K562 (cell line): ENCODE results near the gene ATG7. TPM values are rescaled to one million over a fixed set of nuclear protein-coding genes. Genes with fewer than 3 reads are reported as not detected.

Experiments
- ATAC-seq: fragments of 200-7000 bp; cut with Tn5 transposase; 3 replicates; pipeline ENCODE4 v1.9.1; 2020; ENCODE audit warnings: moderate library complexity
- BruUV-seq: library from RNA; stranded (reverse); fragments of 400-500 nt; replicated peaks from 2 replicates; lab custom pipeline; 2021; lab: Mats Ljungman, UMichigan
- CTCF ChIA-PET: fragments of 300-600 bp; formaldehyde crosslinking; extraction: SDS; loops from one replicate; lab custom pipeline; 2021; ENCODE audit warnings: low intra/inter-chr PET ratio; lab: Yijun Ruan, JAX
- POLR2A ChIA-PET: fragments of 300-600, 350-650 bp; sonication (Branson Sonifier 250); formaldehyde crosslinking; extraction: SDS; loops from one replicate; lab custom pipeline; 2021; ENCODE audit warnings: antibody characterized with exemption, inconsistent platforms; lab: Yijun Ruan, JAX
- DNase-seq, 4 experiments: peaks; one replicate each; pipeline versions ENCODE4 v3.0.0 to v3.0.0-alpha.2; 2011 to 2018; ENCODE audit warnings: low spot score in 3 of 4, mixed read lengths in 3 of 4; ENCODE audit errors: extremely low read depth in 1 of 4
- FAIRE-seq: peaks from 2 replicates; lab custom pipeline; 2011; peaks lifted over from hg19 to GRCh38; lab: Jason Lieb, UNC
- H2AFZ ChIP-seq: 2 replicates; pipeline ENCODE4 v1.6.0; 2011; ENCODE audit warnings: low read depth, low read length, control low read depth, inconsistent platforms
- H3K27ac ChIP-seq: fragments of 200-600 bp; 3 replicates; pipeline ENCODE4 v1.8.0; 2011; ENCODE audit warnings: low read depth, mild to moderate bottlenecking, control low read depth, inconsistent platforms, low read length, moderate library complexity, mixed read lengths; ENCODE audit errors: extremely low read depth
- H3K27me3 ChIP-seq, 2 experiments: fragments of 300-600 bp in 1 of 2; 2 replicates in 1 of 2; 3 replicates in 1 of 2; pipeline versions ENCODE4 v1.6.0 to v1.8.0; 2011; ENCODE audit warnings: inconsistent platforms in 2 of 2, low read length in 2 of 2, mild to moderate bottlenecking in 1 of 2, mixed read lengths in 1 of 2, moderate library complexity in 1 of 2; ENCODE audit not compliant: control insufficient read depth in 2 of 2, insufficient read depth in 2 of 2
- H3K36me3 ChIP-seq: fragments of 300-600 bp; 3 replicates; pipeline ENCODE4 v1.8.0; 2011; ENCODE audit warnings: mild to moderate bottlenecking, low read length, inconsistent platforms; ENCODE audit not compliant: control insufficient read depth, insufficient read depth
- H3K4me1 ChIP-seq, 2 experiments: fragments of 200-600 bp in 1 of 2; replicated peaks in 1 of 2; 2 replicates in 1 of 2; 3 replicates in 1 of 2; pipeline versions ENCODE4 v1.5.1 to v1.8.0; 2011; ENCODE audit warnings: inconsistent platforms in 2 of 2, low read length in 2 of 2, mild to moderate bottlenecking in 1 of 2, mixed read lengths in 1 of 2, moderate library complexity in 1 of 2; ENCODE audit not compliant: control insufficient read depth in 2 of 2, insufficient read depth in 2 of 2
- H3K4me2 ChIP-seq: 2 replicates; pipeline ENCODE4 v1.6.1; 2011; ENCODE audit warnings: low read length, control low read depth, inconsistent platforms, mixed read lengths; ENCODE audit not compliant: insufficient read depth
- H3K4me3 ChIP-seq: fragments of 200-600 bp; sonication (generic), shearing (Covaris generic); 2 replicates; pipeline ENCODE4 v1.5.1; 2016; ENCODE audit warnings: control low read depth, inconsistent platforms
- H3K79me2 ChIP-seq: fragments of 200-600 bp; 3 replicates; pipeline ENCODE4 v1.8.0; 2011; ENCODE audit warnings: low read length, inconsistent platforms; ENCODE audit not compliant: control insufficient read depth, insufficient read depth
- H3K9ac ChIP-seq, 2 experiments: 2 replicates each; pipeline versions ENCODE4 v1.6.0 to v1.6.1; 2011; ENCODE audit warnings: low read depth in 2 of 2, low read length in 2 of 2, control low read depth in 1 of 2, inconsistent platforms in 1 of 2, mild to moderate bottlenecking in 1 of 2, mixed read lengths in 1 of 2; ENCODE audit not compliant: insufficient read depth in 1 of 2
- H3K9me1 ChIP-seq: one replicate; pipeline ENCODE4 v1.6.0; 2011; ENCODE audit warnings: inconsistent platforms, mild to moderate bottlenecking, low read length, moderate library complexity; ENCODE audit not compliant: control insufficient read depth, insufficient read depth
- H3K9me3 ChIP-seq: replicated peaks from 2 replicates; pipeline ENCODE4 v1.5.1; 2011; ENCODE audit warnings: low read depth, low read length, inconsistent platforms; ENCODE audit not compliant: control insufficient read depth, insufficient read depth
- H4K20me1 ChIP-seq: replicated peaks from 2 replicates; pipeline ENCODE4 v1.6.1; 2011; ENCODE audit warnings: low read length, inconsistent platforms, mixed read lengths; ENCODE audit not compliant: control insufficient read depth, insufficient read depth
- CHD1 ChIP-seq: fragments of 200-600 bp; sonication (generic); IDR thresholded peaks from one replicate; pipeline ENCODE4 v1.6.1; 2012; ENCODE audit warnings: mild to moderate bottlenecking, moderate library complexity, low read length, inconsistent platforms
- EP300 ChIP-seq: IDR thresholded peaks from 2 replicates; pipeline ENCODE4 v1.6.1; 2012; ENCODE audit warnings: low read length, improper control_type of control experiment
- KHSRP ChIP-seq: fragments of 450-650 bp; IDR thresholded peaks from 2 replicates; pipeline ENCODE4 v1.6.1; 2017
- SAP30 ChIP-seq: fragments of 200-600 bp; sonication (generic); IDR thresholded peaks from 2 replicates; pipeline ENCODE4 v1.6.1; 2012; ENCODE audit warnings: borderline replicate concordance, low read depth, mild to moderate bottlenecking, moderate library complexity, low read length, control low read depth, inconsistent platforms; ENCODE audit not compliant: insufficient read depth, poor library complexity, severe bottlenecking
- TCF7L2 ChIP-seq: fragments of 150-350 bp; IDR thresholded peaks from 2 replicates; pipeline ENCODE4 v1.6.1; 2016; ENCODE audit warnings: low read depth, mild to moderate bottlenecking, low read length, moderate library complexity
- ZNF76 ChIP-seq: fragments of 250-450 bp; sonication (Bioruptor Pico); IDR thresholded peaks from 2 replicates; pipeline ENCODE4 v1.4.0; 2020; ENCODE audit warnings: mild to moderate bottlenecking, moderate library complexity, borderline replicate concordance
- WGBS: fragments of 100-300 bp; shearing (Covaris generic); methylation state at CpG from one replicate; pipeline ENCODE4 v1.1.6; 2016; ENCODE audit warnings: low coverage, mixed read lengths; ENCODE audit not compliant: insufficient coverage; ENCODE audit errors: missing lambda C conversion rate; 5-methylcytosine and 5-hydroxymethylcytosine counted together
- in situ Hi-C: fragments of 300-500 bp; cut with MboI; formaldehyde crosslinking; loops from 4 replicates; pipeline ENCODE4 v1.15.0; 2018; ENCODE audit warnings: inconsistent platforms, mixed read lengths
- intact Hi-C: fragments of 100-400 bp; cut with micrococcal nuclease; formaldehyde crosslinking; loops from 2 replicates; pipeline ENCODE4 v1.14.2; 2022
- polyA plus RNA-seq, 8 experiments: library from polyadenylated mRNA; depleted of rRNA in 4 of 8; stranded (reverse) in 5 of 8; unstranded in 3 of 8; fragments of >200 nt; fragmentation: Nextera tagmentation in 2 of 8; fragmentation: Illumina TruSeq in 1 of 8; extraction: Ambion mirVana in 2 of 8; extraction: Trizol in 1 of 8; gene quantifications; 2 replicates each; pipeline versions ENCODE4 v1.2.1 to v1.2.3, GENCODE V29; 2011 to 2014; ENCODE audit warnings: inconsistent platforms in 1 of 8, missing spikeins in 1 of 8
- total RNA-seq, 7 experiments: library from RNA; depleted of rRNA in 6 of 7; stranded (reverse); fragments of >200 nt in 6 of 7; fragmentation: Illumina TruSeq in 2 of 7; extraction: Trizol in 2 of 7; gene quantifications; 2 replicates each; pipeline versions ENCODE4 v1.2.1 to v1.2.3, GENCODE V29; 2011 to 2021; ENCODE audit warnings: low replicate concordance in 1 of 7
- TF ChIP-seq, protein P1 (sequence below): fragments of 450-650 bp; IDR thresholded peaks from 2 replicates; pipeline ENCODE4 v1.6.1; 2016; ENCODE audit warnings: missing biosample characterization, missing genetic modification characterization

Gene ATG7
- total and polyA plus RNA-seq, 9 of the 15 experiments (the other 6 are each of a cell fraction or from before 2014, with no cell fraction given) = 18.3 to 45.3 (median 33.6) TPM

DNA sequence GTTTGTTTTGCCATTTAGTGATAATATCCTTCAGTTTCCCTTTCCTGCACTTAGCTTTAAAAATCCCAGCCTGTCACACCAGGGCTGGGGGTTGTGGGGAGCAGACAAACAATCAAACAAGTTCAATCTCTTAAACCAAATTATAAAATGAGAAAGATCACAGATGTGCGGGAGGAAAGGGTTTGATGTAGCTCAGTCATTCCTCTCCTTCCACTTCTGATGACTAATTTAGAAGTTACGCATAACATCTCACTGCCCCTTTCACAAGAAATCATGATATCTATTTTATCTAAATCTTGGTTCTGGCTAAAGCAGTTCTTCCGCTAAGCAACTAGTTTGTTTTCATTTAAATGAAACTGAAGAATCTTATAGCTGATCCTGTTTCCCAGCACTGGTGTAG lies 34.1 kb upstream of the ATG7 start:
- H3K4me2 ChIP-seq = no peak overlapping the region
- ChIA-PET POLR2A (no interaction called here), CTCF (interaction anchor here (2.8 kb wide), 1 partner anchor 97 kb away, joined by 29 read pairs; no protein-coding TSS in a partner anchor)
- no peaks in the 10 kb centered on the region for H4K20me1 ChIP-seq
- no peak overlapping the region for H3K4me3 ChIP-seq
- in situ Hi-C loops (loop anchor here (5.0 kb wide), 1 partner anchor 414 kb away; no protein-coding TSS in a partner anchor), intact Hi-C loops (no loop called here)
- H3K9ac ChIP-seq = no peak overlapping the region
- ATAC-seq (no peak), DNase-seq (no peak), FAIRE-seq (no peak)
- no peak for TF ChIP-seq ZNF76
- TF ChIP-seq EP300 = no peak
- no peak for TF ChIP-seq CHD1
- TF ChIP-seq SAP30 = no peak
- TF ChIP-seq KHSRP = no peak
- TF ChIP-seq TCF7L2 = no peak
- TF ChIP-seq, protein P1, sequence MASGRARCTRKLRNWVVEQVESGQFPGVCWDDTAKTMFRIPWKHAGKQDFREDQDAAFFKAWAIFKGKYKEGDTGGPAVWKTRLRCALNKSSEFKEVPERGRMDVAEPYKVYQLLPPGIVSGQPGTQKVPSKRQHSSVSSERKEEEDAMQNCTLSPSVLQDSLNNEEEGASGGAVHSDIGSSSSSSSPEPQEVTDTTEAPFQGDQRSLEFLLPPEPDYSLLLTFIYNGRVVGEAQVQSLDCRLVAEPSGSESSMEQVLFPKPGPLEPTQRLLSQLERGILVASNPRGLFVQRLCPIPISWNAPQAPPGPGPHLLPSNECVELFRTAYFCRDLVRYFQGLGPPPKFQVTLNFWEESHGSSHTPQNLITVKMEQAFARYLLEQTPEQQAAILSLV = no peak
- H3K9me3 ChIP-seq = no peaks in the 10 kb centered on the region
- no peak overlapping the region for H2AFZ ChIP-seq
- H3K4me1 ChIP-seq = no peaks in the 10 kb centered on the region
- WGBS = 6% methylated on average over 3 of the region's 3 CpGs
- H3K27me3 ChIP-seq = peaks cover 9 to 13% of the 10 kb centered on the region in 2 experiments
- no TSS peak for BruUV-seq
- H3K79me2 ChIP-seq = no peaks in the 10 kb centered on the region
- H3K36me3 ChIP-seq = no peaks in the 10 kb centered on the region
- no peaks in the 10 kb centered on the region for H3K9me1 ChIP-seq
- no peak overlapping the region for H3K27ac ChIP-seq
